Umbilical cord (tissue), 2 donors: ENCODE measurements around the gene KIAA1671. TPM values are rescaled to one million over a fixed set of nuclear protein-coding genes. Genes with fewer than 3 reads are reported as not detected.

Experiments
- DNase-seq: peaks from one replicate; pipeline ENCODE4 v3.0.0-alpha.2; 2015; ENCODE audit warnings: low spot score
- total RNA-seq: library from RNA; depleted of rRNA; stranded (reverse); fragments of >200 nt; gene quantifications from one replicate; pipeline ENCODE4 v1.2.3, GENCODE V29; 2014; ENCODE audit warnings: low replicate concordance; ENCODE audit not compliant: insufficient read depth

The KIAA1671 gene
- total RNA-seq, 1 donor from 2014 or later, result 10.6 TPM

- DNase-seq, result peak; percentile 18
Observed at GRCh38 chr22:25112538-25113253, 160.2 kb downstream of the KIAA1671 start.

GRCh38 chr22:25113316-25113721 lies 160.8 kb downstream of the KIAA1671 start:
- DNase-seq, result no peak

GRCh38 chr22:25114369-25115362 lies 162.2 kb downstream of the KIAA1671 start:
- DNase-seq, result no peak

- DNase-seq, result no peak
Observed at GRCh38 chr22:25119609-25120008, 167.1 kb downstream of the KIAA1671 start.

- DNase-seq, result peak; percentile 28
Observed at GRCh38 chr22:25120093-25120561, 167.6 kb downstream of the KIAA1671 start.

- peak; percentile 45 for DNase-seq
Observed at GRCh38 chr22:25120761-25121212, 168.3 kb downstream of the KIAA1671 start.

GRCh38 chr22:25122136-25122764 lies 169.7 kb downstream of the KIAA1671 start:
- no peak for DNase-seq

- DNase-seq, result no peak
Observed at GRCh38 chr22:25123677-25124076, 171.2 kb downstream of the KIAA1671 start.

- no peak for DNase-seq
Observed at GRCh38 chr22:25125693-25126357, 173.3 kb downstream of the KIAA1671 start.

- no peak for DNase-seq
Observed at GRCh38 chr22:25126510-25126909, 174.0 kb downstream of the KIAA1671 start.

- no peak for DNase-seq
Observed at GRCh38 chr22:25127318-25127717, 174.8 kb downstream of the KIAA1671 start.

- no peak for DNase-seq
Observed at GRCh38 chr22:25130462-25130861, 177.9 kb downstream of the KIAA1671 start.

GRCh38 chr22:25131198-25131887 lies 178.8 kb downstream of the KIAA1671 start:
- DNase-seq, result no peak

- peak; percentile 42 for DNase-seq
Observed at GRCh38 chr22:25134028-25134427, 181.5 kb downstream of the KIAA1671 start.

GRCh38 chr22:25134451-25134850 lies 181.9 kb downstream of the KIAA1671 start:
- DNase-seq, result no peak

- DNase-seq, result no peak
Observed at GRCh38 chr22:25136953-25137576, 184.5 kb downstream of the KIAA1671 start.

GRCh38 chr22:25137577-25138525 lies 185.3 kb downstream of the KIAA1671 start:
- DNase-seq, result no peak

GRCh38 chr22:25139062-25139461 lies 186.5 kb downstream of the KIAA1671 start:
- DNase-seq, result peak; percentile 67

GRCh38 chr22:25142102-25142501 lies 189.6 kb downstream of the KIAA1671 start:
- DNase-seq, result no peak
